GM23248 (cell line): ENCODE results near the gene EEIG2.

Experiments used
- EZH2 ChIP-seq: fragments of 200-600 bp; sonication (generic); IDR thresholded peaks from 2 replicates; pipeline ENCODE4 v1.6.1; 2018; ENCODE audit warnings: antibody characterized with exemption, mild to moderate bottlenecking; ENCODE audit not compliant: insufficient read depth, poor library complexity, severe bottlenecking
- EZH2phosphoT487 ChIP-seq: fragments of 200-600 bp; sonication (generic); IDR thresholded peaks from 2 replicates; pipeline ENCODE4 v1.6.1; 2018; ENCODE audit warnings: antibody characterized with exemption, moderate library complexity, mild to moderate bottlenecking, low read depth; ENCODE audit not compliant: insufficient read depth

DNA sequence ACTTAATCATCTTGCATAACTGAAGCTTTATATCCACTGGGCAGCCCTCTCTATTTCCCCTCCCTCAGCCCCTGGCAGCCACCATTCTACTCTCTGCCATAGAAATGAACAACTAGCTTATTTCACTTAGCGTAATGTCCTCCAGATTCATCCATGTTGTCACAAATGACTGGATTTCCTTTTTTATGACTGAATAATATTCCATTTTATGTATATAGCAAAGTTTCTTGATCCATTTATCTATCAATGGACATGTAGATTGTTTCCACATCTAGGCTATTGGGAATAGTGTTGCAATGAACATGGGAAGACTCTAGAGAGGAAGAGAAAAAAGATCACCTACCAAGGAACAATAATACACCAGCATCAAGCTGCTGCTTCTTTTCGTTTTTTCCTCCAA, 32.1 kb upstream of the EEIG2 start:
- no peak for TF ChIP-seq EZH2
- no peak for TF ChIP-seq EZH2phosphoT487
